GM21717 (cell line): ENCODE data around the gene SCNN1A.

Source experiments
- ATAC-seq: cut with Tn5 transposase; IDR thresholded peaks from one replicate; pipeline ENCODE4 v1.9.1; 2021; ENCODE audit warnings: mild to moderate bottlenecking, moderate library complexity; ENCODE audit not compliant: unreplicated experiment

Gene SCNN1A

DNA sequence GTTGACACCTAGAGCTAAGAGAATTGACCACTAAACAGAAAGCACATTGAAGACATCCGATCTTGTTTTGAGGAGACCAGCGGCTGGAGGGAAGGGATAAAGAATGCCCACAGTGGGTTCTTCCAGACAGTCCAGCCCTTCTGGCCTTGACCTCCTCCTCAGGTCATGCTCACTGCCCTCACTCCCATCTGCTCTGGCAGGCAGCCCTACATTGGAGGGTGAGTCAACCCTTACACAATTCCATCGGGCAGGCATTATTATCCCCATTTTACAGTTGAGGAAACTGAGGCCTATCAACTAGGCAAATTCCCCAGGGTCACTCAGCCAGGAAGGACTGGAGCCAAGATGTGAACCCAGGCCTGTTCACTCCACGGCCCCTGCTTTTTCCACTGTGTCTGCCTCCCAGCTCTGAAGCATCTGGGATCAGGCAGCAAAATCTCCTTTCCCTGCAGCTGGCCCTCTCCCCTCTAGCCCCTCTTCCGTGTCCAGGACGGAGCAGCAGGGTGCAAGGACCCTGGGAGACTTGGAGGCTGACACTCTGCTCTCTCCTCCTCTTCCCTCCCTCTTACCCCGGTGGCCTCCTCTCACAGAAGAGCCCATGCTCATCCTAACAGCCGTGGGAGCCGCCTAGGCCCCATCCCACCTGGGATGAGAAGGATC is 5.3 kb downstream of the SCNN1A start:
- ATAC-seq, result no peak

DNA sequence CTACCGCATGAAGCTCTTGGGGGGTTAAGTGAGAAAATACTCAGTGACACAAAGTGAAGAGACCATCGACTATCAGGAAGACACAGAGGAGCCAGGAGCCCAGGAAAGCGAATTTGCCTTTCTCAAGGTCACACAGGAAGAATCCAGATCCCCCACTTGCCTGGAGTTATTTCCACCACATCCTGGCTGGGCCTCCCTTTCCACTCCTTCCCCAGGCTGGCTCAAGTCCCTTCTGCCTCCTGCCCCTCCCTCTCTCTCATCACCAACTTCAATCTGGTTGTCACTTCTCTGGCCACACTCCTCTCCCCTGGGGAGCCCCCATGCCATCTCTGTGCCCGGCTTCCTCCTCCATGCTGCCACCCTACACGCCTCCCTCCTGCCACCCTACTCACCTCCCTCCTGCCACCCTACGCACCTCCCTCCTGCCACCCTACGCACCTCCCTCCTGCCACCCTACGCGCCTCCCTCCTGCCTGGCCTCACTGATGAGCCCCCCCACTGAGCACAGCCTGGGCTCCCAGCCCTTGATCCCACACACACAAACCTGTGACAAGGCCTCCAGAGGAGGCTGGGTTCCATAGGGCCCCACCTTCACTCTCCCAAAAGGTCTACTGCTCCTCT is 6.3 kb downstream of the SCNN1A start:
- no peak for ATAC-seq

DNA sequence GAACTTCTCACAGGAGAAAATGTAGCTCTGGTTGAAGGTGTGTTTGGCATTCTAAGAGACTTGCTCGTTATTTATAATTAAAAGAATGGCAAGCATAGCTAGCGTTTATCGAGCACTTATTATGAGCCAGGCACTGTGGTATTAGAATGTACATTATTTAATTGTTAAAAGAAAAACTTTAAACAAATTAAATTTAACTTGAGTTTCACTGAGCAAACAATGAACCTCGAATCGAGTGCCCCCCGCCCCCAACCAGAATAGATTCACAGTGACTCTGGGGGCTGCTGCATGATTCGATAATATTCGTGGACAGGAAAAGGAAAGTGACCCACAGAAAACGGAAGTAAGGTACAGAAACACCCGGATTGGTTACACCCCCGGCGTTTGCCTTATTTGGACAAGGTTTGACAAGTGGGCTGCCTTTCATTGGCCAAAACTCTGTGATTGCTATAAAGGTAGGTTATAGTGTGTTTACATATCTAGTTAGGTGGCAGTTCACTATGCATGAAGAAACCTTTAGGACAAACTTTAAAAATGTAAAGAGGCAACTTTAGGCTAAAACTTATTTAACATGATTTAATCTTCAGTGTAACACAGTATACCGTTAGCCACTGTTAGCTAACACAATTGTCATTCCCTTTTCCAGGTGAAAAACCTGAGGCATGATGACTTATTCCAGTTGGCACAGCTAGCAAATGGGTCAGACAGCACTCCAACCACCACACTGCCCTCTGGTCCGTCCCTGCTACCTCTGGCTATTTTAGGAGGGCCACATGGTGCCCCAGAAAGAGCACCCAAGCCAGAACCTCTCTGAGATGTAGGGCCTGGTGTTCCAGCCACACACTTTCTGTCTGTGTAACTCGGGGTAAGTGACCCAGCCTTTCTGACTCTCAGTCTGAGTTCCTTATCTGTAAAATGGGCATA is 7.1 kb downstream of the SCNN1A start:
- ATAC-seq, result no peak

DNA sequence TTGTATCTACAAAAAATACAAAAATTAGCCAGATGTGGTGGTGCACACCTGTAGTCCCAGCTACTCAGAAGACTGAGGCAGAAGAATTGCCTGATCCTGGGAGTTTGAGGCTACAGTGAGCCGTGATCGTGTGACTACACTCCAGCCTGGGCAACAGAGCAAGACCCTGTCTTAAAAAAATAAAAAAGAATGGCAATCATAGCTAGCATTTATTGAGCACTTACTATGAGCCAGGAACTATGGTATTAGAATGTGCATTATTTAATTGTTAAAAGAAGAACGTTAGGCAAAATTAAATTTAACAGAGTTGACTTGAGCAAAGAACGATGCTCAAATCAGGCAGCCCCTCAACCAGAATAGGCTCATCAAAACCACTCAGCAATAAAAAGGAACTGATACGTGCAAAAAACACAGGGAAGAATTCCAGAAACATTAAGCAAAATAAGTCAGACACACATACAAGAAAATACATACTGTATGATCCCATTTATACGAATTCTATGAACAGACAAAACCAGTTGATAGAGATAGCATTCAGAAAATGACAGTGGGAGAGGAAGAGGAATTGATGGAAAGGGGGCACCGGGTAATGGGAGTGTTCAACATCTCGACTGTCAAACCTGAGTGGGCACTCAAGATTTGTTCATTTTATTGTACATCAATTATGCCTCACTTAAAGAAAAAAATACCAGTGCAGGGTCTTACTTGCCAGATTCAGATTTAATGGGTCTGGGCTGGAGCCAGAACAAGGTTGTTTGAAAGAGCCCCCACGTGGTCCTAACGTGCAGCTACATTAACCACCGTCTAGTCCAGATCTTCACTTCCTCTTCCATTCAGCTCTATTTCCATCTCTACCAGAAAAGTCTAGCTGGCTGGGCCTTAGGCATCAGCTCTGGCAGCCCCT is 8.0 kb downstream of the SCNN1A start:
- no peak for ATAC-seq

DNA sequence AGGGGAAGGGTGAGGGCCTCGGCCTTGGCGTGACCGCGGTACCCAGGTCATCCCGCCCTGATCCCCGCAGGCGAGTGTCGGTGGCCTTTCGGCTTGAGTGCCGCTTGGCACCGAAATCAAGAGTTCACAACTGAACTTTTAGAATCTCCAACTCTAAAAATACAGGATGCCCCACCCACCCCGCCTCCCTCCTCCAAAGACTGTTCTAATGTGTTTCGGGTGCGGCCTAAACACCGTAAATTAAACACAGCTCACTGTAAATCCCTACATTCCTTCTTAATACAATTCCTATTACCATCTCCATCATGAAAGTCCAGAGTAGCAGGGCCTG is 11.4 kb downstream of the SCNN1A start:
- no peak for ATAC-seq

DNA sequence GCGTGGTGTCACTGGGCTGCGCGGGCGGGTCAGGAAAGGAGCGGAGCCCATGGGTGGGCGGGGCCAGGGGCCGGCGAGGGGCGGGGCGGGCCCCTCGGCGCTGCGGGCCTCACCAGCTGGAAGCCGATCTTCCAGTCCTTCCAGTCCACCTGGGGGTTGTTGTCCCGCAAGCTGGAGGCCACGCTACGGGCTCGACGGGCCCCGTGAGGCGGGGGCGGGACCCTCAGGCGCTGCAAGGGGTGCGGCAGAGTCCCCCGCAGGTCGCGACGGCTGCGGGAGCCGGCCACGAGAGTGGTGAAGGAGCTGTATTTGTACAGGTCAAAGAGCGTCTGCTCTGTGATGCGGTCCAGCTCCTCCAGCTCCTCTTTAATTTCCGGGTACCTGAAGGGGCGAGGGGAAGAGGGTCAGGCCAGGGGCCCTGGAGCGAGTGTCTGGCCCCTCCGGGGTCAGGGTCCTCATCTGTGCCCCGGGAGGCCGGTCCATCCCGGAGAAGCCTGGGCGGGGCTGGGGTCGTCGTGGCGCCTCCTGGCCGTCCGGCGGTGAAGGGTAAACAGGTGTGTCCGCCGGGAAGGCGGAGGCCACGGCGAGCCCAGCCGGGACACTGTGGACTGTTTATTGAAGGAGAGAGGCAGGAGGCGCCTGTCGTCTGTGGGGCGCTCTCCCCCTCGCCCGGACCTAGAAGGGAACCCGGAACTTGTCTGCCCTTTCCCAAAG is 11.9 kb downstream of the SCNN1A start:
- no peak for ATAC-seq

DNA sequence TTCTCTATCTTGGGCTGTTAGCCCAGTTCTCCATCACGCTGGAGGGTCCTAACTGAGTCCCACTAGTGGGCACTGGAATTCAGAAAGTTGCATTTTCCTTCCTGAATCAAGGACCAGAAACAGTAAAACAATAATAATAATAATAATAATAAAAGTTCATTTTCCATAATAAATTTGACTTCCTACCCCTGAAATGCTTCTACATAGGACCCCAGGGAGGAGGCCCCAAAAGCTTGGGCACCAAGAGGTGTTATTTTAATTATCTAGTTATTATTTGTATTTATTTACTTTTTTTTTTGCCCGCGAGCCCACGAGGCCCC is 12.4 kb downstream of the SCNN1A start:
- ATAC-seq, result no peak

DNA sequence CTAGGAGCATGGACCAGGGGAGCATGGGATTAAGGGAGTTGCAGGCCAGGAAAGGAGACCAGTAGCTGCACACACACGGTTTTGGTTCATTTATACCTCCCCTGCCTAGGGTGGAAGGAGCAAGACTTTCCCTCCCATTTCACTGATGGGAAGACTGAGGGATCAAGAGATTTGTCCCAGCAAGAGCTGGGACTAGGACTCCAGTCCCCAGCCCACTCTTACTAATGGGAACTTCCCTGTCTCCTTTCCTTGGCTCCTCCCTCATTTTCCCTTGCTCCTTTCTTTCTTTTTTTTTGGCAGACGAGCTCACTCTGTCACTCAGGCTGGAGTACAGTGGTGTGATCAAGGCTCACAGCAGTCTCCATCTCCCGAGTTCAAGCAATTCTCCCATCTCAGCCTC is 13.0 kb downstream of the SCNN1A start:
- ATAC-seq, result no peak

DNA sequence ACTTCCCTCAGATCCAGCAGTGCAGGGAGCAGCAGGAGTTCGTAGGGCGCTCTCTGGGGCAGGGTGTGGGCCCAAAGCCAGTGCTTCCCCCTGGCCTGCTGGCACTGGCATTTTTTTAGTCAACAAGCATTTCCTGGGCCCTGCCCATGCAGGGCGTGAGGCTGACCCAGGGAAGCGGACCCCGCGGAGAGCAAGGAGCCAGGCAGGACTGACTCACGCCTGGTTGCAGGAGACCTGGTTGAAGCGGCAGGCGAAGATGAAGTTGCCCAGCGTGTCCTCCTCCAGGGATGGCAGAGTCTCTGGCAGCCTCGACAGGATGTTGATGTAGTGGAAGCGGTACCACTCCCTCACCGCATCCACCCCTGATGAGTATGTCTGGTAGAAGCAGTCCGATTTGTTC is 13.5 kb downstream of the SCNN1A start:
- no peak for ATAC-seq

DNA sequence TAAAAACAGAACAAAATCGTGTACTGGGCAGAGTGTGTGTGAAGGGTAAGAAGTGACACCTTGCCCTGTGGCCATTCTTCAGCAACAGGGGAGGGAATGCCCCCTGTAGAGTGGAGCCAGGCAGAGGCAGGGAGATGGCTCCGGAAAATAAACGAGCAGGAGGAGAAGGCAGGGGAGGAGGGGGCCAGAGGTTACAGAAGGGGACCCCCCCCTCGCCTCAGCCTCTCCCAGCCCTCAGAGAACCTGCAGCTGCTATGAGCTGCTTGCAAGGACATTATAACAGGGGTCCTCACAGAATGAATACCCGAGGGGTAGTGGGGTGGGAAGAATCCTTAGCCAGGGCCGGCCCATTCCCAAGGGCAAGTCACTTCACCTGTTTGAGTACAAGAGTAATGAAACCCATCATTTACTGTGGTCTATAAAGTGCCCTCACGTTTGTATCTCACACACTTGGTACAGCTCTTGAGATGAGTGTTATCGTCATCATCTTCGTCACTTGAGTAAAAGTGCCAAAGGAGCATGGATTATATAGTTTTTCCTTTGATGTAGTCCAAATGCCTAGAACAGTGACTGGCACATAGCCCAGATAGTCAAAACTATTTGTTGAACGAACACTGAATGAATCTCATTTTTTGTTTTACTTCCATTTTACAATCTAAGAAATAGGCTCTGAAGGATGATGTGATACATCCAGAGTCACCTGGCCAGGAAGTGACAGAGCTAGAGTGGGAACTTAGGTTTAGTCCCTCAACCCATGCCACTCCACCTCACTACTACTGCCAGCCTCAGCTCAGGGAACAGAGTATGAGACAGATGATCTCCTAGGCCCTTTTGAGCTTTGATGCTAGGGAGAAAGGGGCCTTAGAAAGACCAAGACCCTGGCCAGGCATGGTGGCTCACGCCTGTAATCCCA is 14.5 kb downstream of the SCNN1A start:
- ATAC-seq, result no peak

DNA sequence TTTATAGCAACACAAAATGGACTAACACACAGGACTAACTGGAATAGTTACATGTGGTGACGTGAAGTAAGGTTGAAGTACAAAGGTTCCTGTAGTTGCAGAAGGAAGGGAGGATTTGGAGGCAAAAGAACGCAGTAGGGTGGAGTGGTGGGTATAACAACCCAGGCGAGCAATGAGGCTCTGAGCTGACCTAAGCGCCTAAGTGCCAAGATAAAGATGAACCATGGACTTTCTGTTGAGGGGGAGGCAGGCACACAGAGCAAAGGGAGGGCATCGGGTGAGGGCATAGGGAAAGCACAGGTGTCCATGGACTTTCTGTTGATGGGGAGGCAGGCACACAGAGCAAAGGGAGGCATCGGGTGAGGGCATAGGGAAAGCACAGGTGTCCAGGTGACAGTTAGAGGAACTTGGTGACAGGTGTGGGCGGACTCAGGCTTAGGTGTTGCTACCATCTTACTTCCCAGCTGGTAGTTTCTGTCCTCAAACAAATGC is 15.2 kb downstream of the SCNN1A start:
- ATAC-seq, result no peak

DNA sequence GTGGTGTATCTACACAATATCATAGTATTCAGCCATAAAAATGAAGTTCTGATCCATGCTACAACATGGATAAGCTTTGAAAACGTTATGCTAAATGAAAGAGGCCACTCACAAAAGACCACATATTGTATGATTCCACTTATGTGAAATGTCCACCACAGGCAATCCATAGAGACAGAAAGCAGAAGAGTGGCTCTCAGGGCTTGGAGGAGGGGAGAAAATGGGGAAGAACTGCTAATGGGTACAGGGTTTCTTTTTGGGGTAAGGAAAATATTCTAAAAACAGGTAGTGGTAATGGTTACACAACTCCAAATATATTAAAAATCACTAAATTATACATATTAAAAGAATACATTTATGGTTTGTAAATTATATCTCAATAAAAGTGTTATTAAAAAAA is 16.5 kb downstream of the SCNN1A start:
- no peak for ATAC-seq

DNA sequence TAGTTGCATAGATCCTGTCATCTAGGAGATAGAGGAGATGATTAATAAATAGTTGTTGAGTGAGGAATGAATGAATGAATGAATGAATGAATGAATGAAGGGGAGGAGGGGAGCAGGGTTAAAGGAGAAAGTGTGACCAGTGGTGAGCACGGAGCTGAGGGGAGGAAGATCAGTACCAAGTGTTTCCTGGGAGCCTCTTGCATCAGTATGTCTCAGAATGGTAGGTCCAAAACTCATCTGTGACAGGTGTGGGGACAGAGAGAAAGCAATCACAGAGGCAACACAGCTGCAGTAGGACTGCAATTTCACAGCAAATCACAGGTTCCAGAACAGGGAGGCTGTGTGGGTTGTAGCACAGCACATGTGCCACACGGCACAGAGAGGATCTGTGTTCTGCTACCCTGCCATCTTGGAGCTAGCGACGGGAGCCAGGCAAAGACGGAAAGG is 19.0 kb downstream of the SCNN1A start:
- ATAC-seq, result no peak

DNA sequence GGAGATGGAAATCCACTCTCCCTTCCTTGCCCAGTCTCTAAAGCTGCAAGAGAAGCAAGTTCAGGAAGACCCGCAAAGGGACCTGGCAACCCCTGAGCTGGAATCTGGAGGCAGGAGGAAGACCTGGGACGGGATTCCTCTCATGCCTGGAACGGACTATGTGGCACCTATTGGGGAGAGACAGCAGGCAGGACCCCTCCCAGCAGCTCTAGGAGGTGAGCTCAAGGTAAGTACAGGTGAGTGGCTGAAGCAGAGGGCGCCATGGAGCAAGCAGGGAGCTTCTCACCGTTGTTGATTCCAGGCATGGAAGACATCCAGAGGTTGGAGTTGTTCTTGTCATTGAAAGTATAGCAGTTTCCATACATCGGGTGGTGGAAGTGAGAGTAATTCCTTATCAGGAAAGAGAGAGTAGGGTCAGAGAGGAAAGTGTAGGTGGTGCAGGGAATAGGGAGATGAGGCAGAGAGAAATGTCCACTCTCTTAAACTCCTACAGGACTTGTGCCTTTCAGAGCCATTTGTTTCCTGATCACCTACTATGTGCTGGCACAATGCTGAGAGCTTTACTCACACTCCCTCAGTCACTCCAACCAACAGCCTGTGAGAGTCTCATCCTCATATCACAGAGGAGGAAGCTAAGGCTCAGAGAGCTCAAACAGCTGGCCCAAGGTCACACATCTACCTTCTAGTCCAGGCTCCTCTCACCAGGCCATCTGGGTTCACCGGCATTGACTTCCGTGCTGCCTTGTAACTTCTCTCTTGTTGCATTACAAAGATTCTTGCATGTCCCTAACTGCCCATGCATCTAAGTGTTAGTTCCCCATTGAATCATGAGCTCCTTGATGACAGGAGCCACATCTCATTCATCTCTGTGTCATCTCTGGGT is 19.6 kb downstream of the SCNN1A start:
- no peak for ATAC-seq

DNA sequence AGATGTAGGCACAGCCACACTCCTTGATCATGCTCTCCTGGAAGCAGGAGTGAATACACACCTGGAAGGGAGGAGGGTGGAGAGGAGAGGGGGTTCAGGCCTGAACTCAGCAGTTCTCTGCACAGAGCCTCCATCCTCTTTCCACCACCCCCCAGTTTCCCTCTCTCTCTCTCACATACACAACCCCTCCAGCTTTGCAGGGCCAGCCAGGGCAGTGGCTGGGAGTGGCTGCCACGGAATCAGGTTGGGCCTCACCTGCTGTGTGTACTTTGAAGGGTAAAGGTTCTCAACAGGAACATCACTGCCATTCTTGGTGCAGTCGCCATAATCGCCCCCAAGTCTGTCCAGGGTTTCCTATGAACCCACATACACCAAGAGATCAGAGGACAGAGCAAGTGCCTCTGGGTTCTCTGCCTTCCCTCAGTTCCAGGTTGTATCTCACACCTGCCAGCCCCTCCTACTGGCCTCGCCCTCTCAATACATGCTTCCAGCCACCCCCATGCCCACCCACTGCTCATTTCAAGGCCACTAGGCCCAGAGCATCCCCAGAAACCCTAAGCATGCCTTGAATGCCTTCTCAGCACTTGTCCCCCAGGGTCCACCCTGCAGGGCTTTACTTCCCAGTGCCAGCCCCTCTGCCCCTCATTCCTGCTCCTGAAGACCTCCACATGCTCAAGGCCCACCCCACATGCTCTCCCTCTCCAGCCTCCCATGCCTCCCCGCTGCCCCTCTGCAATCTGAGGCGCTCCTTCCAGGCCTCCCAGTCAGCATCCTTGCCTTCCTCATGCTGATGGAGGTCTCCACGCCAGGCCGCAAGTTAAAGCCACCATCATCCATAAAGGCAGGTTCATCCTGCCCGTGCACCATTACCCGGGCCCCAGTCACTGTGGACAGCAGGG is 20.6 kb downstream of the SCNN1A start:
- no peak for ATAC-seq

DNA sequence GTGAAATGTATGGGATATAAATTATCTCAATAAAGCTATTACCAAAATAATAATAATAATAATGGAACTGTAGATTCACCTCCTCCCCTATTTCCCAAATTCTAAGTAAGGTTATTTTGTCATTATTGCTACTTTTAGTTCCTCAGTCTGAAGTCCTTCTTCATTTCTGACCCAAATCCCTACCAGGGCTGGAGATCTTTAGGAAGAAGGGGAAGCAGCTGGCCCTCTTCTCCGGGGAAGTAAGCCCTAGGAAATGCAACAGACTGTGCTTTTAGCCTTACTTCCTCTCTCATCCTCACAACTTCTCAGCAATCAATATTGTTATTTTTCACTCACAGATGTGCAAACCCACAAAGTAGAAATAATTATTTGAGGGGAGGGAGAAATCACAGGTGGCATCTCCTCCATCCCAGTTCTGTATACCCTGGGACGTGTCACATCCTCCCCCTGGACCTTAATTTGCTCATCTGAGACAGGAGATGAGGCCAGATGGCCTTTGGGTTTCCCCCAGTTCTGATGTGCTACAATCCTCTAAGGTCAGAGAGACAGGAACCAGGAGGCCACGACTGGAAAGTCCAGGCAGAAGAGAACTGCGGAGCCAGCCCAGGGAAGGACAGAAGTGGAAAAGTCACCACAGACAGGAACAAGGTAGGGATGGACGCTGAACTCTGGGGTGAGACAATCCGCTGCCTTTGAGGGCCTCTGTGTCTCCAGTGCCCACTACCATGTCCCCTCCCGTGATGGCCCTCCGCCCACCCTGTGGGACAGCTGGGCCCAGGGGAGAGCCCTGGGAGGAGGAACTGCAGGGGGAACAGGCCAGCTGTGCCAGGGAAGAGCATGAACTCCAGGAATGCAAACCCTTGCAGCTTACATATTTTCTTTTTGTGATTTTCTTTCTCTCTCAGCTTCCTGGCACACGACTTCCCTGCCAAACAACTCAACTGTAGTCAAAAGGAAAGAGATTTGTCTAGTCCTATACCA is 22.9 kb downstream of the SCNN1A start:
- no peak for ATAC-seq
